HepG2 (cell line): ENCODE measurements around the gene RAC3. TPM values are rescaled to one million over a fixed set of nuclear protein-coding genes. Genes with fewer than 3 reads are reported as not detected.

ENCODE experiments used
- AGO1 ChIP-seq: fragments of 200-400 bp; formaldehyde crosslinking; IDR thresholded peaks from 2 replicates; pipeline ENCODE4 v1.6.1; 2017; ENCODE audit warnings: mild to moderate bottlenecking, low read depth, low read length, moderate library complexity; ENCODE audit not compliant: poor library complexity, severe bottlenecking
- AKAP8 ChIP-seq: sonication (generic); formaldehyde crosslinking; IDR thresholded peaks from 2 replicates; pipeline ENCODE4 v1.5.1; 2020; ENCODE audit warnings: mild to moderate bottlenecking, missing genetic modification reagents
- DNMT1 ChIP-seq: sonication (generic); formaldehyde crosslinking; IDR thresholded peaks from 2 replicates; pipeline ENCODE4 v1.5.1; 2020; ENCODE audit warnings: mild to moderate bottlenecking, missing genetic modification reagents
- KDM3A ChIP-seq: IDR thresholded peaks from 2 replicates; pipeline ENCODE4 v1.6.1; 2018; ENCODE audit warnings: low read depth, missing compliant biosample characterization
- NFE2L1 ChIP-seq: sonication (generic); formaldehyde crosslinking; IDR thresholded peaks from 2 replicates; pipeline ENCODE4 v1.4.0; 2020; ENCODE audit warnings: missing genetic modification reagents, mild to moderate bottlenecking, borderline replicate concordance
- PAX8 ChIP-seq: sonication (generic); formaldehyde crosslinking; IDR thresholded peaks from 2 replicates; pipeline ENCODE4 v1.8.0; 2022; ENCODE audit warnings: mild to moderate bottlenecking, missing genetic modification reagents, borderline replicate concordance
- RAD21 ChIP-seq: fragments of 450-650 bp; formaldehyde crosslinking; IDR thresholded peaks from 2 replicates; pipeline ENCODE4 v1.5.0; 2020; ENCODE audit warnings: mild to moderate bottlenecking
- RBAK ChIP-seq: sonication (generic); formaldehyde crosslinking; IDR thresholded peaks from 2 replicates; pipeline ENCODE4 v1.5.1; 2020; ENCODE audit warnings: mild to moderate bottlenecking, missing genetic modification reagents
- SATB2 ChIP-seq: sonication (generic); formaldehyde crosslinking; IDR thresholded peaks from 2 replicates; pipeline ENCODE4 v1.5.0; 2020; ENCODE audit warnings: missing genetic modification reagents
- ZFP82 ChIP-seq: sonication (generic); formaldehyde crosslinking; IDR thresholded peaks from 2 replicates; pipeline ENCODE4 v1.5.1; 2020; ENCODE audit warnings: mild to moderate bottlenecking, missing genetic modification reagents, borderline replicate concordance
- ZFY ChIP-seq: sonication (generic); formaldehyde crosslinking; IDR thresholded peaks from 2 replicates; pipeline ENCODE4 v1.4.0; 2020; ENCODE audit warnings: missing genetic modification reagents
- ZNF460 ChIP-seq: sonication (generic); formaldehyde crosslinking; IDR thresholded peaks from 2 replicates; pipeline ENCODE4 v1.5.1; 2020; ENCODE audit warnings: missing genetic modification reagents, mild to moderate bottlenecking, borderline replicate concordance
- ZNF616 ChIP-seq: sonication (generic); formaldehyde crosslinking; IDR thresholded peaks from 2 replicates; pipeline ENCODE4 v1.5.0; 2020; ENCODE audit warnings: low read depth, mild to moderate bottlenecking, missing genetic modification reagents
- polyA plus RNA-seq, 8 experiments: library from polyadenylated mRNA; depleted of rRNA in 3 of 8; stranded (reverse) in 7 of 8; unstranded in 1 of 8; fragments of >200 nt; fragmentation: Illumina TruSeq in 4 of 8; extraction: Trizol in 4 of 8; gene quantifications; 2 replicates each; pipeline versions ENCODE4 v1.2.1 to v1.2.3, GENCODE V29; 2011 to 2016; ENCODE audit warnings: low read depth in 4 of 8, missing spikeins in 1 of 8, mixed read lengths in 1 of 8; ENCODE audit not compliant: insufficient read depth in 1 of 8
- total RNA-seq, 5 experiments: library from RNA; depleted of rRNA; stranded (reverse); fragments of >200 nt; fragmentation: Illumina TruSeq; extraction: Trizol; gene quantifications; 2 replicates each; pipeline ENCODE4 v1.2.3, GENCODE V29; 2016; ENCODE audit warnings: low read depth in 1 of 5
- TF ChIP-seq, protein P1 (sequence below): sonication (generic); formaldehyde crosslinking; IDR thresholded peaks from 2 replicates; pipeline ENCODE4 v1.9.0; 2022; ENCODE audit warnings: missing genetic modification reagents, mild to moderate bottlenecking, borderline replicate concordance
- TF ChIP-seq, protein P2 (sequence below): sonication (generic); formaldehyde crosslinking; IDR thresholded peaks from 2 replicates; pipeline ENCODE4 v1.5.0; 2020; ENCODE audit warnings: mild to moderate bottlenecking, missing genetic modification reagents, borderline replicate concordance
- TF ChIP-seq, protein P3 (sequence below): sonication (generic); formaldehyde crosslinking; IDR thresholded peaks from 2 replicates; pipeline ENCODE4 v1.5.0; 2020; ENCODE audit warnings: missing genetic modification reagents

Gene RAC3
- total and polyA plus RNA-seq, 2 of the 13 experiments (the other 11 are each of a cell fraction or from before 2014, with no cell fraction given): 10.5 to 21.3 TPM

DNA sequence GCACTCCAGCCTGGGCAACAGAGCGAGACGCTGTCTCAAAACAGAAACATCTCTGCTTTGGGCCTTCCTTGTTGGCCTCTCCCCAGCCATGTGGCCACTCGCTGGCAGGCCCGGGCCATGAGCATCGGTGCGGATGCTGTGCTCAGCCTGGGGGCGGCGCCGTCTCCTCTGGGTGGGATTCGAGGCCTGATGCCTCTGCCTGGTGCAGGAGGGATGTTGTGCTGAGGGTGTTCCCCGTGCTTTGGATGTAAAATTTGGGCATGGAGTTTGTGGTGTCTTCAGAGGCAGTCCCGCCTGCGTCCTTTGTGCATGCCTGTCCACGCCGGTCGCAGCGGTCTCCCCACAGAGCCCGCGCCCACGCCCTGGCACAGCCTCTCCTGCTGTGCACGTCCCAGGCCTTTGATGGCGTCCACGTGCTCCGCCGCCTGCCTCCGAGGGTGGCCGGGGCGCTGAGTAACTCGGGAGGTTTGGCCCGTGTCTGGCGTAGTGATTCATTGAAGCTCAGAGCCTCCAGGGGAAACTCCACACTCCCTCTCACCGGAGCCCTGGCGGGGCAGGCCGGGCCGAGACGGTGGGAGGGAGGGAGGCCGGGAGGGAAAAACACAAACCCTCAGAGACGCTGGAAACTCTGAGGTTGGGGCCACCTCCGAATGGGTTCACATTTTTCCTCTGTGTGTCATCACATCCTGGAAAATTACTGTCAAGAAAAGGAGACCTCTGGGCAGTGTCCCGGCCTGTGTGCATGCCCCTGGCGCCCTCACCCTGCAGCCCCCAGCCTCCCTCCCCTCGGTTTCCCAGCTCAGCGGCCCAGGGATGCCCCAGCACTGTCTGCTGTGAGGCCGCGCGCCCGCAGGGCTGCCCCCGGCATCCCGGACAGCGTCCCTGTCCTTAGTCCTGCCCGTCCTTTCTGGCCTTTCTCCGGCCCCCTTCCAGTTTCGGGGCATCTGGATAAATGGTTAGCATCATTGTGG, 27.8 kb upstream of the RAC3 start (continued):
- 0 out of 2 replicates have a peak, but pooled peaks have one; percentile 50 for TF ChIP-seq PAX8 (CRISPR knock-in tag)
- no peak for TF ChIP-seq RBAK (CRISPR knock-in tag)
- no peak; the same call in 1 of the 2 replicates for TF ChIP-seq RAD21 (CRISPR knock-in tag)
- TF ChIP-seq, protein P1, sequence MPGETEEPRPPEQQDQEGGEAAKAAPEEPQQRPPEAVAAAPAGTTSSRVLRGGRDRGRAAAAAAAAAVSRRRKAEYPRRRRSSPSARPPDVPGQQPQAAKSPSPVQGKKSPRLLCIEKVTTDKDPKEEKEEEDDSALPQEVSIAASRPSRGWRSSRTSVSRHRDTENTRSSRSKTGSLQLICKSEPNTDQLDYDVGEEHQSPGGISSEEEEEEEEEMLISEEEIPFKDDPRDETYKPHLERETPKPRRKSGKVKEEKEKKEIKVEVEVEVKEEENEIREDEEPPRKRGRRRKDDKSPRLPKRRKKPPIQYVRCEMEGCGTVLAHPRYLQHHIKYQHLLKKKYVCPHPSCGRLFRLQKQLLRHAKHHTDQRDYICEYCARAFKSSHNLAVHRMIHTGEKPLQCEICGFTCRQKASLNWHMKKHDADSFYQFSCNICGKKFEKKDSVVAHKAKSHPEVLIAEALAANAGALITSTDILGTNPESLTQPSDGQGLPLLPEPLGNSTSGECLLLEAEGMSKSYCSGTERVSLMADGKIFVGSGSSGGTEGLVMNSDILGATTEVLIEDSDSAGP (CRISPR knock-in tag): peak; percentile 91
- no peak for TF ChIP-seq SATB2 (CRISPR knock-in tag)
- TF ChIP-seq DNMT1 (CRISPR knock-in tag): no peak
- TF ChIP-seq NFE2L1 (CRISPR knock-in tag): peak; percentile 67; the same call in 1 of the 2 replicates
- TF ChIP-seq, protein P2, sequence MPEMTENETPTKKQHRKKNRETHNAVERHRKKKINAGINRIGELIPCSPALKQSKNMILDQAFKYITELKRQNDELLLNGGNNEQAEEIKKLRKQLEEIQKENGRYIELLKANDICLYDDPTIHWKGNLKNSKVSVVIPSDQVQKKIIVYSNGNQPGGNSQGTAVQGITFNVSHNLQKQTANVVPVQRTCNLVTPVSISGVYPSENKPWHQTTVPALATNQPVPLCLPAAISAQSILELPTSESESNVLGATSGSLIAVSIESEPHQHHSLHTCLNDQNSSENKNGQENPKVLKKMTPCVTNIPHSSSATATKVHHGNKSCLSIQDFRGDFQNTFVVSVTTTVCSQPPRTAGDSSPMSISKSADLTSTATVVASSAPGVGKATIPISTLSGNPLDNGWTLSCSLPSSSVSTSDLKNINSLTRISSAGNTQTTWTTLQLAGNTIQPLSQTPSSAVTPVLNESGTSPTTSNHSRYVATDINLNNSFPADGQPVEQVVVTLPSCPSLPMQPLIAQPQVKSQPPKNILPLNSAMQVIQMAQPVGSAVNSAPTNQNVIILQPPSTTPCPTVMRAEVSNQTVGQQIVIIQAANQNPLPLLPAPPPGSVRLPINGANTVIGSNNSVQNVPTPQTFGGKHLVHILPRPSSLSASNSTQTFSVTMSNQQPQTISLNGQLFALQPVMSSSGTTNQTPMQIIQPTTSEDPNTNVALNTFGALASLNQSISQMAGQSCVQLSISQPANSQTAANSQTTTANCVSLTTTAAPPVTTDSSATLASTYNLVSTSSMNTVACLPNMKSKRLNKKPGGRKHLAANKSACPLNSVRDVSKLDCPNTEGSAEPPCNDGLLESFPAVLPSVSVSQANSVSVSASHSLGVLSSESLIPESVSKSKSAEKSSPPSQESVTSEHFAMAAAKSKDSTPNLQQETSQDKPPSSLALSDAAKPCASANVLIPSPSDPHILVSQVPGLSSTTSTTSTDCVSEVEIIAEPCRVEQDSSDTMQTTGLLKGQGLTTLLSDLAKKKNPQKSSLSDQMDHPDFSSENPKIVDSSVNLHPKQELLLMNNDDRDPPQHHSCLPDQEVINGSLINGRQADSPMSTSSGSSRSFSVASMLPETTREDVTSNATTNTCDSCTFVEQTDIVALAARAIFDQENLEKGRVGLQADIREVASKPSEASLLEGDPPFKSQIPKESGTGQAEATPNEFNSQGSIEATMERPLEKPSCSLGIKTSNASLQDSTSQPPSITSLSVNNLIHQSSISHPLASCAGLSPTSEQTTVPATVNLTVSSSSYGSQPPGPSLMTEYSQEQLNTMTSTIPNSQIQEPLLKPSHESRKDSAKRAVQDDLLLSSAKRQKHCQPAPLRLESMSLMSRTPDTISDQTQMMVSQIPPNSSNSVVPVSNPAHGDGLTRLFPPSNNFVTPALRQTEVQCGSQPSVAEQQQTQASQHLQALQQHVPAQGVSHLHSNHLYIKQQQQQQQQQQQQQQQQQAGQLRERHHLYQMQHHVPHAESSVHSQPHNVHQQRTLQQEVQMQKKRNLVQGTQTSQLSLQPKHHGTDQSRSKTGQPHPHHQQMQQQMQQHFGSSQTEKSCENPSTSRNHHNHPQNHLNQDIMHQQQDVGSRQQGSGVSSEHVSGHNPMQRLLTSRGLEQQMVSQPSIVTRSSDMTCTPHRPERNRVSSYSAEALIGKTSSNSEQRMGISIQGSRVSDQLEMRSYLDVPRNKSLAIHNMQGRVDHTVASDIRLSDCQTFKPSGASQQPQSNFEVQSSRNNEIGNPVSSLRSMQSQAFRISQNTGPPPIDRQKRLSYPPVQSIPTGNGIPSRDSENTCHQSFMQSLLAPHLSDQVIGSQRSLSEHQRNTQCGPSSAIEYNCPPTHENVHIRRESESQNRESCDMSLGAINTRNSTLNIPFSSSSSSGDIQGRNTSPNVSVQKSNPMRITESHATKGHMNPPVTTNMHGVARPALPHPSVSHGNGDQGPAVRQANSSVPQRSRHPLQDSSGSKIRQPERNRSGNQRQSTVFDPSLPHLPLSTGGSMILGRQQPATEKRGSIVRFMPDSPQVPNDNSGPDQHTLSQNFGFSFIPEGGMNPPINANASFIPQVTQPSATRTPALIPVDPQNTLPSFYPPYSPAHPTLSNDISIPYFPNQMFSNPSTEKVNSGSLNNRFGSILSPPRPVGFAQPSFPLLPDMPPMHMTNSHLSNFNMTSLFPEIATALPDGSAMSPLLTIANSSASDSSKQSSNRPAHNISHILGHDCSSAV (CRISPR knock-in tag): no peak
- peak; percentile 87 for TF ChIP-seq ZFY (CRISPR knock-in tag)
- no peak for TF ChIP-seq ZFP82 (CRISPR knock-in tag)
- TF ChIP-seq AKAP8 (CRISPR knock-in tag): peak; percentile 93; the same call in 1 of the 2 replicates
- TF ChIP-seq ZNF616: 0 out of 2 replicates have a peak, but pooled peaks have one; percentile 29
- TF ChIP-seq KDM3A (CRISPR knock-in tag): peak; percentile 61; the same call in 1 of the 2 replicates
- peak; percentile 44; the same call in 1 of the 2 replicates for TF ChIP-seq ZNF460
- no peak for TF ChIP-seq AGO1
- TF ChIP-seq, protein P3, sequence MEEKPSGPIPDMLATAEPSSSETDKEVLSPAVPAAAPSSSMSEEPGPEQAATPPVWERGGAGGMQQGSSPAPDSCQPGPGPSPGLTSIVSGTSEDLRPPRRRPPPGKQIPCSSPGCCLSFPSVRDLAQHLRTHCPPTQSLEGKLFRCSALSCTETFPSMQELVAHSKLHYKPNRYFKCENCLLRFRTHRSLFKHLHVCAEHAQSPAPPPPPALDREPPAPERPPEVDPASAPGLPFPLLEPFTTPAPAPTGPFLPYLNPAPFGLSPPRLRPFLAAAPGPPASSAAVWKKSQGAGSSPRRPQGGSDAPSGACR (CRISPR knock-in tag): peak; percentile 16
